GM12874 (cell line): ENCODE results near the gene DNM1.

Experiments used
- TF ChIP-seq, protein P1 (sequence below): IDR thresholded peaks from 2 replicates; pipeline ENCODE4 v1.5.1; 2011; ENCODE audit warnings: low read depth, mild to moderate bottlenecking, control low read depth, low read length, moderate library complexity; ENCODE audit not compliant: insufficient read depth

Gene DNM1

GRCh38 chr9:128242828-128243214, 39.6 kb downstream of the DNM1 start:
- TF ChIP-seq, protein P1, sequence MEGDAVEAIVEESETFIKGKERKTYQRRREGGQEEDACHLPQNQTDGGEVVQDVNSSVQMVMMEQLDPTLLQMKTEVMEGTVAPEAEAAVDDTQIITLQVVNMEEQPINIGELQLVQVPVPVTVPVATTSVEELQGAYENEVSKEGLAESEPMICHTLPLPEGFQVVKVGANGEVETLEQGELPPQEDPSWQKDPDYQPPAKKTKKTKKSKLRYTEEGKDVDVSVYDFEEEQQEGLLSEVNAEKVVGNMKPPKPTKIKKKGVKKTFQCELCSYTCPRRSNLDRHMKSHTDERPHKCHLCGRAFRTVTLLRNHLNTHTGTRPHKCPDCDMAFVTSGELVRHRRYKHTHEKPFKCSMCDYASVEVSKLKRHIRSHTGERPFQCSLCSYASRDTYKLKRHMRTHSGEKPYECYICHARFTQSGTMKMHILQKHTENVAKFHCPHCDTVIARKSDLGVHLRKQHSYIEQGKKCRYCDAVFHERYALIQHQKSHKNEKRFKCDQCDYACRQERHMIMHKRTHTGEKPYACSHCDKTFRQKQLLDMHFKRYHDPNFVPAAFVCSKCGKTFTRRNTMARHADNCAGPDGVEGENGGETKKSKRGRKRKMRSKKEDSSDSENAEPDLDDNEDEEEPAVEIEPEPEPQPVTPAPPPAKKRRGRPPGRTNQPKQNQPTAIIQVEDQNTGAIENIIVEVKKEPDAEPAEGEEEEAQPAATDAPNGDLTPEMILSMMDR = no peak

DNA sequence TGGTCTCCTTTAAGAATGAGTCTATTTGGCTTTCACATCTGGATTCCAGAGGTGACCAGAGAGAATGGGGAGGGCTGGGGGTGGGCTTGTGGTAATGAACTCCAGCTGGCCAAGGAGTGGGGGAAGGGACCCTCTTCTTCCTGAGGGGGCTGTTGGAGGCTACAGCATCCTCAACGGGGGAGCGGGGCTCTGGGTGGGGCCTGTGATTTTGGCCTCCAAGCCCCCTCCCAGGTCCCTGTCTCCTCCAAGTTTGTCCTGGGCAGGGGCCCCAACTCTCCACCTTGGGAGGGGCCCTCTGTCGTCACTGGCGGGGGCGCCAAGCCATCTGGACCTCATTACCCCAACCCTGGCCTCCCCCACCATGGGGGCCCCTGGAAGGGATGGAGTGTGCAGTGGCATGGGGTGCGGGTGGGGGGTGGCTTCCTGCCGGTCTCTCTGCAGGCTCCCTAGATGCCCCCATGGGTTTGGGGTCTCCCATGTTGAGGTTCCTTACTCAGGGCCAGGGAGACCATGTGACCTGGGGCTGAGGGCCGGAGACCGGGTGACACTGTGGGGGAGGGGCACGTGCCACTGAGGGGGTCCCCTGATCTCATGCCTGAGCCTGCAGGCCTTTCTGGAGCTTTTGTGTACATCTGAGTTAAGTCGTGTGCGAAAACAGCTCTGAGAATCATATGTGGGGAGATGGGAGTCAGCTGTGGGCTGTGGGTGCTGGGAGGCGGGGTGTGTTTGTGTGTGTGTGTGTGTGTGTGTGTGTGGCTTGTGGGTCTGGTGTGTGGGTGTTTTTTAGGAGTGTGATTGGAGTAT, 40.2 kb downstream of the DNM1 start:
- TF ChIP-seq, protein P1 = no peak

DNA sequence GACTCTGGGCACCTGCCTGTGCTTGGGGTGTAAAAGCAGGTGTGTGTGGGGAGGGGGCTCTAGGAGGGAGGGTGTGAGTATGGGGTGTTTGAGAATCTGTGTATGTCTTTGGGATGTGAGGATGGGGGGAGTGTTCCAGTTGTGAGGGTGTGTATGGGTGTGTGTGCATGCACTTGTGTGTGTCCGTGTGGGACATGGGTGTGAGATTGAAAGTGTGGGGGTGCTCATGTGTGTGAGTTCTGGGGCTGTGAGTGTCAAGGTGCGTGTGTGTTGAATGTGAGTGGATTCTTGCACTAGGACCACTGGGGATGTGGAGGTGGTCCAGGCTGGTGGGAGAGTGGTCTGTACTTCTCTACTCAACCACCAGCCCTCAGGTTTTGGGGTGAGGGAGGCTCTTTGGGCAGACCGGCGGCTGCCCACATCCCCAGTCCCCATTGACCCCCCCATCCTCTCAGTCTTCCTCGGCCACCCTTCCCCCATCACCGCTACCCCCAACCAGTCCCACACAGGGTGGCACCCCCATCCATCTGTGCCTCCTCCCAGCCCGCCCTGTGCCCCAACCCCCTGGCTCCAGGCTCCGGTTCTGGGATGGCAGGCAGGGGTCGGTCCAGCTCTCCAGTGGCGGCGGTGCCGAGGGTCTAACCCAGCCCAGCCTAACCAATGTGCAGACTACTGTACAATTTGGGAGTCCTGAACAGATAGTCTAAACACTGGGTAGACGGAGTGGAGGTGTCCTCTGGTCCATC, 41.1 kb downstream of the DNM1 start:
- TF ChIP-seq, protein P1 = no peak

GRCh38 chr9:128244837-128245231, 41.7 kb downstream of the DNM1 start:
- TF ChIP-seq, protein P1 = no peak

- TF ChIP-seq, protein P1 = no peak
Measured at GRCh38 chr9:128245421-128246151, 42.4 kb downstream of the DNM1 start.

DNA sequence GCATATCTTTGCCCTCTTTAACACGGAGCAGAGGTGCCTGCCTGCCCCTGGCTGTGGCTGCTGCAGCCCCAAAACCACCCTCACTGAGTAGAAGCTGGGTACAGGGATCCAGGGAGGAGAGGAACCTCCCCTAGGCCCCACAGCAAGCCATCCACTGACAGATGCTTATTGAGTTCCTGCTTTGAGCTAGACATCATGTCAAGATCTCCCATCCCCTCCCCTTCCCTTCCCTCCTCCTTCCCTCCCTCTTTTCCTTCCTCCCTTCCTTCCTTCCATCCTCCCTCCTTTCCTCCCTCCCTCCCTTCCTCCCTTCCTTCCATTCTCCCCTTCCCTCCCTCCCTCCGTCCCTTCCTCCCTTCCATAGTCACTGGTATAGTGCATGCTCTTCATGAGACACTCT, 43.3 kb downstream of the DNM1 start:
- TF ChIP-seq, protein P1 = no peak

DNA sequence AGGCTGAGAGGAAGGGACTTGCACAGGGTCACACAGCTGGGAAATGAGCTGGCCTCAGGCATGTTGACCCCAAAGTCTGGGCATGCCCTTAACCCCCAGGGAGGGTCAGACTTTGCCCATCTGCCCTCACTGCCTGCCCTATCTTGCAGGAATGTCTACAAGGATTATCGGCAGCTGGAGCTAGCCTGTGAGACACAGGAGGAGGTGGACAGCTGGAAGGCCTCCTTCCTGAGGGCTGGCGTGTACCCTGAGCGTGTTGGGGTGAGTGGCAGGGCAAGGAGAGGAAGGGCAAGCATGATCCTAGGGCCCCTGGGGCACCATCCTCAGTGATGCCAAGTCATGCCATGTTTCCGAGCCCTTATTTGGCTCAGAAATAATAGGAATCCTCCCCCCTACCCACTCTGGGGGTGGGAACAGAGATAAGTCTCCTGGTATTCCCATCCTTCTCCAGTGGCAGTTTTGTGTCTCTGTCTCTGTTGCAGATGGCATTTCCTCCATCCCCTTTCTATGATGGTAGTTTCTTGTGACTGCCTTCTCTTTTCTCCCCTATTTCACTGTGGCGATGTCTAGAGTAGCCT, 44.1 kb downstream of the DNM1 start:
- TF ChIP-seq, protein P1 = no peak
